HG03196 (cell line): ENCODE measurements around the gene F8A2.
A peak's percentile ranks its signal among the peaks of the same experiment; 100 is the strongest.
"Not testable (repeated sequence)": the region's sequence is repeated elsewhere in the genome, so short reads cannot be mapped to it uniquely, and the experiment has no call there.

Experiments used
- ATAC-seq: cut with Tn5 transposase; IDR thresholded peaks from one replicate; pipeline ENCODE4 v1.9.1; 2021; ENCODE audit not compliant: unreplicated experiment

Gene F8A2

DNA sequence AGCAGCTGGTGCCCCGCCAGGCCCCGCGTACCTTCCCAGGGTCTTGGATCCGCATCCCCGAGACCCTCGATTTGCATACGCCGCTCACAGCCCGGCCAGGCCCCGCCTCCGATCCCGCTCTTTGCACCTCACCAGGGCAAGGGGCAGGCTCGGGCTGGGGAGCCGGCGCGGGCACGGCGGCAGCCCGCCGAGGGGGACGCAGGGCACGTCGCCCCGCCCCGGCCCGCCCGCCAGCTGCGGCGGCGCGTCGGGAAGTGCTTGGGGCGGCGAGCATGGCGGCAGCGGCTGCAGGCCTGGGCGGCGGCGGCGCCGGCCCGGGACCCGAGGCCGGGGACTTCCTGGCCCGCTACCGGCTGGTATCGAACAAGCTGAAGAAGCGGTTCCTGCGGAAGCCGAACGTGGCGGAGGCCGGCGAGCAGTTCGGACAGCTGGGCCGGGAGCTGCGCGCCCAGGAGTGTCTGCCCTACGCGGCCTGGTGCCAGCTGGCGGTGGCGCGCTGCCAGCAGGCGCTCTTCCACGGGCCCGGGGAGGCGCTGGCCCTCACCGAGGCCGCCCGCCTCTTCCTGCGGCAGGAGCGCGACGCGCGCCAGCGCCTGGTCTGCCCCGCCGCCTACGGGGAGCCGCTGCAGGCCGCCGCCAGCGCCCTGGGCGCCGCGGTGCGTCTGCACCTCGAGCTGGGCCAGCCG, at the start of gene F8A2:
F8A2 (plus strand) TSS at position 253 of the 686 bp plus-strand sequence; CDS start at position 273, 20 bp downstream.
- ATAC-seq = peak; percentile 80

DNA sequence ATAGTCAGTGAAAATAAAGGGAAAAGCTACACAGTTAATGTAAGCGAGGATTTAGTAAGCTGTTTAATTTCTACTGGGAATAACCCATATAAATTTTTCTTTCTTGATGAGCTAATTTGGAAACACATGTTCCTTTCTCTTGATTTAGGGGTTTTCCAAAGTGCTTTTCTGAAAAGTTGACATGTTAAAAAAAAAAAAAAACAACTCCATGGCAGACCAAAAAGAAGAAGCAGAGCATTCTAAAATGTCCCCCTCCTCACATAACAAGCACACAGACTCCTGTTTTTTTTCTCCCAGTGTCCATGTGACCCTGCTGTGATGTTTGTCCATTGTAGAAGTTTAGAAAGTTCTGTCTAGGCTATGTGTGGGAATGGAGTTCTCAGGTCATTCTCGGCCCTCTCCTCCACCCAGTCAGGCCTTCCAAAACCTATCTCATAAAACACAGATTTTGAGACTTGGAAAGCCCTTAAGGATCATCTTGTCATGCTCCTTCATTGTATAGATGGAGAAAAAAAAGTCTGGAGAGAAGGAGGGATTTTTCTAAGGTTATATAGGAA, 48.3 kb upstream of the F8A2 start:
- no peak for ATAC-seq

DNA sequence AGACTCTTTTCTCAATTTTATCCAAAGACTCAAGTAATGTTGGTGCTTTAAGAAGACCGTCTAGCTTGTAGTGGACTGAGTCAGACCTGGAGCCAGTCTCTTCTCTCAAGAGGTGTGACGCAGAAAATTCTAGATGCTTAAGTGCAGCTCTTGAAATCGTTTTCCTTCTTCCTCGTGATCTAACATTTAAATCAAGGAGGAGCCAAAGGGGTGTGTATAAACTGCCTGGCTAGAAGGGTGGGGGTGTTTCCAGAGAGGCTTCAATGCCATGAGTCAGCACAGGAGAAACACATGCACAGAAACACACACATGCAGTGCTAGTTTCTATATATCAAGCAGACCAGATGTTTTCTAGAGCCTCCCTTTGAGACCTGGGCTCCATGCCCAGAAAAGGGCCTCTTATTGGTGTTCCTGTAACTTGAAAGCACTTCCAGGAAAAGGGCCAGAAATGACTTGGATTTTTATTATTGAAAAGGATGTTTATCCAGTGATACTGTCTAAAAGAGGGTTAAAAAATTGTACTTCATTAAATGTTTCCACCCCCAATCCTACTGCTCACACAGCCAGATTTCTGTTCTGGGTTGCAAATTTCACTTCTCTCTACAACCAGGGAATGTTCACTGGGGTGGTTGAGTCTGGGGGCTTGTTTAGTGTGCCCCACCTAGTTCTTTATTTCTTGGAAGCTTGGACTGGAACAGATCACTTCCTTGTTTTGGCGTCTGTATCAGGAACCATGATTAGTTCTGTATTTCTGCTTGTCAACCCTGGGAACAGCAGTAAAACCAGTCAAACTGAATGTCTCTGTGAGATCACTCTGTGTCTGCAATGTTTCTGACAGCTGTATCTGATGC, 47.2 kb upstream of the F8A2 start, which contains the start of gene CLIC2:
CLIC2 (minus strand) TSS at position 129 of the 851 bp plus-strand sequence. CDS start 187 bp downstream, outside the sequence.
- ATAC-seq = peak; percentile 61

DNA sequence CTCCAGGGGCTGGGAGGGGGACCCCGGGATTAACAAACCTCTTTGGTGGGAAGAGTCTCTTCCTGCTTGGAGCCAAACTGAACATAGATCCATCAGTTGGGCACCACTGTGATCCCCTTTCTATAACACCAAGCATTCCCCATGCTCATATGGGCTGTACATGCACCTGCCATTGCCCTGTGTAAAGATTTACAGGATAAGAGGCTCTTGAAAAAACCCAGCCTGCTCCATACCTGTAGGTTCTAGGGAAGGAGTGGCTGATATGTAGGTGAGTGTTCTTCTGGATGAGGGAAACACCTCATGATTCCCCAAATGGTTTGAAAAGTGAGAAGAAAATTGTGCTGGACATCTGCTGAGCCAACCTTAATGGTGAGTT, 46.6 kb upstream of the F8A2 start:
- ATAC-seq = not testable (repeated sequence)

DNA sequence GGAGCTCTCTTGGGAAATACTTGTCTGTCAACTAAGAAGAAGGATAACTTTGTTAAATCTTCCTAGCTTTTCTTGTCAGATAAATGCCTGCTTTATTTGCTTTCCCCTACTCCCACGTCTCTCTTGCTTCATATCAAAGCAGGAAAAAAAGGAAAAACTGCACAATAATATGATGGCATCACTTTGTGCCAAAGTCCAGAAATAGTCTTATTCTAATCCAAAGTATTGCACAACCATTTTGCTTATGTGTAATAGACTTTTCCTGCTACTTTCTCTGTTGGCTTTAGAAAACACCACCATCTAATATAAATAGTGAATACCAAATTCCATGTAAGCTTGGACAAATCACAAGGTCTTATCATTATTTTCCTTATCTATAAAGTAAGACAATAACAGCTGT, 36.2 kb upstream of the F8A2 start:
- ATAC-seq = not testable (repeated sequence)

DNA sequence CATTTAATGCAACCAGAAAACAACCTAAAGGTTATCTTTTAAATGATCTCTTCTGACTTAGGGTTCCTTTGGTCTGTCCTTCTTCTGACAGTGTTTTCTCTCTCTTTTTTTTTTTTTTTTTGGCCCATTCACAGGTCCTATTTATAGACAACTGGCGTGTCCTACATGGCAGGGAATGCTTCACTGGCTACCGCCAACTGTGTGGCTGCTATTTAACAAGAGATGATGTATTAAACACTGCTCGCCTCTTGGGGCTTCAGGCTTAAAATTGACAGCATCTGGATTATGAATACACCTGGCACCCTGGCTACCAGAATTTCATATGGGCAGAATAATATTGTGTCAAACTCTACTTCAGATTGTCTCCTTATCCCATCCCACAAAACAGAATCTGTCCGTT, 32.4 kb upstream of the F8A2 start:
- not testable (repeated sequence) for ATAC-seq

DNA sequence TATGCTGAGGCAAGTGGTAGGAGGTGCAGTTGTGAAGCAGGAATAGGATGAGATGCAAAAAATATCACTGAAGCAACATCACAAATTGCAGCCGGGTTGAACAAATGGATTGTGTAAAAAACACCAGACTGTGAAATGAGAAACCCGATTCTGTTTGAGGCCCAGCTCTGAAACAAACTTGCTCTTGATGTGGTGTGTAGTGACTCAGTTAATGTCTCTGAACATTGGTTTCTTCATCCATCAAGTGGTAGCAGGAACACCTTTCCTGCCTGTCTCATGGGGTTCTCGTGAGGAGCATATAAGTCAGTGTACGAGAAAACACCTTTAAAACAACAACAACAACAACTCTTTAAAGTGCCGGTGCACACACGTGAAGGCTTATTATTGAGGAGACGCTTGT, 18.2 kb upstream of the F8A2 start:
- ATAC-seq = not testable (repeated sequence)

DNA sequence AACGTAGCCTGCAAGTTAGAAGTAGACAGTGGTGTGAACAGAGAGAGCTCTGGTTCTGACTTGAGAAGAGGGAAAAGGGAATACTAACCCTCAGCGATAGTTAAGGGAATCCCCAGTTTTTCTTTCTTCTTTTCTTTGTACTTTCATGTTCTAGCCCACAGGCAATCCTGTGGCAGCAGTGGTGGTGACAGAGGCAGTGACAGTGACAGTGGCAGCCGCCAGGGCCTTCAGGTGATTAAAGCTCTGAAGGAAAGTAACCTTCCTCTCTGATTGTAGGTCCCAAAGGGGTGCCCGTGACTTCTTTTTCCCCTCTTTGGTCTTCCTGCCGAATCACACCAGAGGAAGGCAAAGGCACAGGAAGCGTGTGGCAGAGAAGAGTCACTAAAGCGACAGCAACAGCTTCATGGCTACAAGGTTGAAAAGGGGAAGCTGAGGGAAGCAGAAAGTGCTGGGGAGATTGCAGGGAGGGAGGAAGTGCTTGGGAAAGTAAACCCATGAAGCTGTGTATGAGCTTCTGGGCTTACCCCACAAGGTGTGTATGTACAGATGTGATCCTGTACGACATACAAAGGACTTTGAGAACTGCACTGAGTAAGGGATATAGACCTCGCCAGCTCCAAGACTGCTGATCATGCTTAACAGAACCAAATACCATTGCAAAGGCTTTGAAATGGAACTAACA, 8.0 kb upstream of the F8A2 start:
- ATAC-seq = peak; percentile 69

DNA sequence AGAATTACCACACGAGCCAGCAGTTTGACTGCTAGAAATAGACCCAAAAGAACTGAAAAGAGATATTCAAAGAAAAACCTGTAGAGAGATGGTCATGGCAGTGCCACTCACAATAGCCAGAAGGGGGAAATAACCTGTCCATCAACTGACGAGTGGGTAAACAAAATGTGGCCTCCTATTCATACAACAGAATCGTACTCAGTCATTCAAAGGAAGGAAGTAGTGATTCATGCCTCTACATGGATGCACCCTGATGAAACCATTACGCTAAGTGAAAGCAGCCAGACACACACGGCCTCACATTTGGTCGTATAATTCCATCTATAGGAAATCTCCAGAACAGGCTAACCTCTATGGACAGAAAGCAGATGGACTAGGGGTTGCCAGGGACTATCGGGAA, 2.1 kb upstream of the F8A2 start:
- ATAC-seq = not testable (repeated sequence)

DNA sequence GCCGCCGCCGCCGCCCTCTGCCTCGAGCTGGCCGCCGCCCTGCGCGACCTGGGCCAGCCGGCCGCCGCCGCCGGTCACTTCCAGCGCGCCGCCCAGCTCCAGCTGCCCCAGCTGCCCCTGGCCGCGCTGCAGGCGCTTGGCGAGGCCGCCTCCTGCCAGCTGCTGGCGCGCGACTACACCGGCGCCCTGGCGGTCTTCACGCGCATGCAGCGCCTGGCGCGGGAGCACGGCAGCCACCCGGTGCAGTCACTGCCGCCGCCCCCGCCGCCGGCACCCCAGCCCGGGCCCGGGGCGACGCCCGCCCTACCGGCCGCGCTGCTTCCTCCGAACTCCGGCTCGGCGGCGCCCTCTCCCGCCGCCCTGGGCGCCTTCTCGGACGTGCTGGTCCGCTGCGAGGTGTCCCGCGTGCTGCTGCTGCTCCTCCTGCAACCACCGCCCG, 653 bp downstream of the F8A2 start:
- peak; percentile 48 for ATAC-seq

DNA sequence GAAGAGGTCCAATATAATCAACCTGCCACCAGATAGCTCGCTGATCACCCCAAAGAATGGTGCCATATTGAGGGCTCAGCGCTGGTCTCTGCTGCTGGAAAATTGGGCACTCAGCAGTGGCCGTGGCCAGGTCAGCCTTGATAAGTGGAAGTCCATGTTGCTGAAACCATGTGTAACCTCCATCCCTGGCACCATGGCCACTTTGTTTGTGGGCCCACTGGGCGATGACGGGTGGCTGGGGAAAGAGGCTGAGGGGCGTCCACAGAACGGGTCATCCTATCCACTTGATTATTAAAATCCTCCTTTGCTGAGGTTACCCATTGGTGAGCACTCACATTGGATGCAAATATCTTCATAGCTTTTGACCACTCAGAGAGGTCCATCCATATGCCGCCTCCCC, 7.7 kb downstream of the F8A2 start:
- no peak for ATAC-seq

DNA sequence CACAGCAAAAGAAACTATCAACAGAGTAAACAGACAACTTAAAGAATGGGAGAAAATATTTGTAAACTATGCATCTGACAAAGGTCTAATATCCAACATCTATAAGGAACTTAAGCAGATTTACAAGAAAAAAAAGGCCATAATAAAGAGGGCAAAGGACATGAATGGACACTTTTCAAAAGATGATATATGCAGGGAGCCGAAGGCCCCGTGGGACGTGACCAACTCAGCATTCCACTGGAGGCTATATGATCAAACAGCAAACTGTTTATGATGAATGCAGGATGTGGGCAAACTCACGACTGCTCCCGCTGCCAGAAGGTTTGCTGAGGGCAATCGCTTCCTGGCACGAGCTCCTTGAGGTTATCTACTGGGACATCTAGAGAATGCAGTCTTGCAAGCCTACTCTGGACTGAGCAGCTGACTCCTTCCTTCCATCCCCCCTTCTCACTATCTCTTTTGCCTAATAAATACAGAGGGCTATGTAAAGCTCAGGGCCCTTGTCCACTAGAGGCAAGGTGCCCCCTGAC, 12.9 kb downstream of the F8A2 start:
- not testable (repeated sequence) for ATAC-seq

DNA sequence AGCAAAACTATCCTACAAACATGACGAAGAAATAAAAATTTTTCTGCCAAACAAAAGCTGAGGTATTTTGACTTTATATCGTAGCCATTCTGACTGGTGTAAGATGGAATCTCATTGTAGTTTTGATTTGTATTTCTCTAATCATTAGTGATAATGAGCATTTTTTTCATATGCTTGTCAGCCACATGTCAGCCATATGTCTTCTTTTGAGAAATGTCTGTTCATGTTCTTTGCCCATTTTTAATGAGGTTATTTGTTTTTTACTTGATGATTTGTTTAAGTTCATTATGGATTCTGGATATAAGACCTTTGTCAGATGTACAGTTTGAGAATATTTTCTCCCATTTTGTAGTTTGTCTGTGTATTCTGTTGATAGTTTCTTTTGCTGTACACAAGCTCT, 24.5 kb downstream of the F8A2 start:
- no peak for ATAC-seq

DNA sequence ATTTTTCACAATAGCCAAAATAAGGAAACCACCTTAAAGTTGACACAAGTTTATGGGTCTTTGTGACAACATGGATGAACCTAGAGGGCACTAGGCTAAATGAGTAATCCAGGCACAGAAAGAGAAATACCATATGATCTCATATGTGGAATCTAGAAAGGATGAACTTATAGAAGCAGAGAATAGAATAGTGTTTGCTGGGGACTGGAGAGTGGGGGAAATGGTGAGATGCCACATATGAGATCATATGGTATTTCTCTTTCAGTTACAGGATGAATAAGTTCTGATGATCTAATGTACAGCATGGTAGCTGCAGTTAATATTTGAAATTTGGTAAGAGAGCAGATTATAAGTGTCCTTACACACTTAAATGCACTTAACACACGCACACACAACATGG, 35.9 kb downstream of the F8A2 start:
- ATAC-seq = no peak
